Spleen (tissue), 11 donors: ENCODE measurements around the gene SHOX. TPM values are rescaled to one million over a fixed set of nuclear protein-coding genes. Genes with fewer than 3 reads are reported as not detected.
"Not testable (repeated sequence)": the region's sequence is repeated elsewhere in the genome, so short reads cannot be mapped to it uniquely, and the experiment has no call there.

Experiments
- DNase-seq: peaks from one replicate; pipeline ENCODE4 v3.0.0-alpha.2; 2020
- H3K27ac ChIP-seq, 8 donors: fragments of 200-600 bp; sonication (generic) in 7 of 8; 1 replicate in 4 of 8; 2 replicates in 4 of 8; pipeline versions ENCODE4 v1.5.0 to v1.8.0; 2016 to 2021; ENCODE audit warnings: inconsistent platforms in 4 of 8, mild to moderate bottlenecking in 4 of 8, moderate library complexity in 1 of 8
- H3K27me3 ChIP-seq, 7 donors: fragments of 200-600 bp; sonication (generic) in 6 of 7; replicated peaks in 1 of 7; 1 replicate in 4 of 7; 2 replicates in 3 of 7; pipeline versions ENCODE4 v1.5.0 to v1.8.0; 2016 to 2021; ENCODE audit warnings: inconsistent platforms in 3 of 7, mild to moderate bottlenecking in 1 of 7
- H3K36me3 ChIP-seq, 6 donors: fragments of 200-600 bp; sonication (generic) in 5 of 6; 1 replicate in 4 of 6; 2 replicates in 2 of 6; pipeline versions ENCODE4 v1.5.0 to v1.8.0; 2016 to 2021; ENCODE audit warnings: inconsistent platforms in 2 of 6
- H3K4me1 ChIP-seq, 6 donors: fragments of 200-600 bp; sonication (generic) in 5 of 6; 1 replicate in 3 of 6; 2 replicates in 3 of 6; pipeline versions ENCODE4 v1.5.0 to v1.8.0; 2016 to 2021; ENCODE audit warnings: inconsistent platforms in 3 of 6
- H3K4me3 ChIP-seq, 8 donors: fragments of 200-600 bp; sonication (generic) in 7 of 8; 1 replicate in 4 of 8; 2 replicates in 4 of 8; pipeline versions ENCODE4 v1.5.0 to v1.8.0; 2016 to 2021; ENCODE audit warnings: inconsistent platforms in 4 of 8, mild to moderate bottlenecking in 4 of 8, moderate library complexity in 2 of 8
- H3K9me3 ChIP-seq, 8 donors: fragments of 200-600 bp; sonication (generic) in 7 of 8; 1 replicate in 4 of 8; 2 replicates in 4 of 8; pipeline versions ENCODE4 v1.5.0 to v1.8.0; 2016 to 2021; ENCODE audit warnings: inconsistent platforms in 4 of 8
- POLR2A ChIP-seq, 3 donors: fragments of 450-650 bp; IDR thresholded peaks; one replicate each; pipeline ENCODE4 v1.5.1; 2017; ENCODE audit warnings: antibody characterized with exemption in 3 of 3, mild to moderate bottlenecking in 1 of 3
- POLR2AphosphoS5 ChIP-seq, 3 donors: sonication (generic); formaldehyde crosslinking; IDR thresholded peaks; one replicate each; pipeline ENCODE4 v1.5.1; 2017; ENCODE audit warnings: antibody characterized with exemption in 3 of 3
- WGBS, 5 donors: extraction: QIAGEN DNeasy Blood & Tissue Kit in 3 of 5; methylation state at CpG; one replicate each; pipeline versions ENCODE4 v1.1.5 to v1.1.7; 2013 to 2018; 5-methylcytosine and 5-hydroxymethylcytosine counted together
- intact Hi-C: fragments of 100-400 bp; cut with DNase I; formaldehyde crosslinking; loops from one replicate; pipeline ENCODE4 v1.15.0; 2023; ENCODE audit warnings: low total_unique reads
- polyA plus RNA-seq, 3 donors: library from polyadenylated mRNA; stranded (reverse); fragments of 200-250 nt; gene quantifications; one replicate each; pipeline ENCODE4 v1.2.1, GENCODE V29; 2013
- total RNA-seq, 7 donors: library from RNA; depleted of rRNA in 3 of 7; stranded (reverse); fragments of >200 nt in 3 of 7; fragmentation: NEBNext Ultra II Directional in 4 of 7; extraction: Animal tissue kit (Norgen Biotek cat#: 25700) in 4 of 7; gene quantifications; one replicate each; pipeline versions ENCODE4 v1.1.0 to v1.2.1, GENCODE V29; 2016 to 2021
- TF ChIP-seq, protein P1 (sequence below), 11 experiments: fragments of 200-600 bp in 7 of 11; fragments of 450-650 bp in 4 of 11; sonication (generic) in 4 of 11; IDR thresholded peaks in 8 of 11; conservative IDR thresholded peaks in 3 of 11; 1 replicate in 7 of 11; 2 replicates in 4 of 11; pipeline versions ENCODE4 v1.4.0 to v1.8.0; 2016 to 2021; ENCODE audit warnings: antibody characterized with exemption in 11 of 11, inconsistent platforms in 4 of 11, mild to moderate bottlenecking in 1 of 11
- donor health status: healthy with polysubstance abuse.
- donor health status: DM: no; HTN: no; CAD: no; lungs with moderate emphysema.
- donor health status: DM: no; HTN: no; CAD: no.
- donor health status: Bipolar disorder and iron deficiency.
- donor health status: healthy.
- donor health status: DM: no; HTN: no; CAD: no.
- donor health status: DM: yes; HTN: yes; CAD: no.

SHOX gene
- total and polyA plus RNA-seq, 10 donors, result not detected

DNA sequence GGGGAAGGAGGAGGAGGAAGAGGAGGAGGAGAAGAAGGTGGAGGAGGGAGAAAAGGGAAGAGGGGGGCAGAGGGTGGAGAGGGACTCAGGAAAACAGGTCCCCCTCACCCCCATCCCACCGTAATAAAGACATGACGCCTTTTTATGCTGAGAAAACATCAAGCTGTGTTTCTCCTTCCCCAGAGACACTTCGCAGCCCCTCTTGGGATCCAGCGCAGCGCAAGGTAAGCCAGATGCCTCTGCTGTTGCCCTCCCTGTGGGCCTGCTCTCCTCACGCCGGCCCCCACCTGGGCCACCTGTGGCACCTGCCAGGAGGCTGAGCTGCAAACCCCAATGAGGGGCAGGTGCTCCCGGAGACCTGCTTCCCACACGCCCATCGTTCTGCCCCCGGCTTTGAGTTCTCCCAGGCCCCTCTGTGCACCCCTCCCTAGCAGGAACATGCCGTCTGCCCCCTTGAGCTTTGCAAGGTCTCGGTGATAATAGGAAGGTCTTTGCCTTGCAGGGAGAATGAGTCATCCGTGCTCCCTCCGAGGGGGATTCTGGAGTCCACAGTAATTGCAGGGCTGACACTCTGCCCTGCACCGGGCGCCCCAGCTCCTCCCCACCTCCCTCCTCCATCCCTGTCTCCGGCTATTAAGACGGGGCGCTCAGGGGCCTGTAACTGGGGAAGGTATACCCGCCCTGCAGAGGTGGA, 45.3 kb upstream of the SHOX start:
- TF ChIP-seq, protein P1, sequence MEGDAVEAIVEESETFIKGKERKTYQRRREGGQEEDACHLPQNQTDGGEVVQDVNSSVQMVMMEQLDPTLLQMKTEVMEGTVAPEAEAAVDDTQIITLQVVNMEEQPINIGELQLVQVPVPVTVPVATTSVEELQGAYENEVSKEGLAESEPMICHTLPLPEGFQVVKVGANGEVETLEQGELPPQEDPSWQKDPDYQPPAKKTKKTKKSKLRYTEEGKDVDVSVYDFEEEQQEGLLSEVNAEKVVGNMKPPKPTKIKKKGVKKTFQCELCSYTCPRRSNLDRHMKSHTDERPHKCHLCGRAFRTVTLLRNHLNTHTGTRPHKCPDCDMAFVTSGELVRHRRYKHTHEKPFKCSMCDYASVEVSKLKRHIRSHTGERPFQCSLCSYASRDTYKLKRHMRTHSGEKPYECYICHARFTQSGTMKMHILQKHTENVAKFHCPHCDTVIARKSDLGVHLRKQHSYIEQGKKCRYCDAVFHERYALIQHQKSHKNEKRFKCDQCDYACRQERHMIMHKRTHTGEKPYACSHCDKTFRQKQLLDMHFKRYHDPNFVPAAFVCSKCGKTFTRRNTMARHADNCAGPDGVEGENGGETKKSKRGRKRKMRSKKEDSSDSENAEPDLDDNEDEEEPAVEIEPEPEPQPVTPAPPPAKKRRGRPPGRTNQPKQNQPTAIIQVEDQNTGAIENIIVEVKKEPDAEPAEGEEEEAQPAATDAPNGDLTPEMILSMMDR (IDR thresholded peaks at IDR 0.05 in 8 of 11, conservative IDR thresholded peaks at IDR 0.05 in 3 of 11), result no peak
- no peak for TF ChIP-seq POLR2A (IDR thresholded peaks at IDR 0.05)
- no peak for TF ChIP-seq POLR2AphosphoS5 (IDR thresholded peaks at IDR 0.05)
- H3K4me1 ChIP-seq, result no peaks in the 10 kb centered on the region
- H3K9me3 ChIP-seq, result peaks cover 0 to 24% (median 0%) of the 10 kb centered on the region in 8 donors
- no peak overlapping the region for H3K4me3 ChIP-seq
- intact Hi-C loops, result no loop called here
- H3K36me3 ChIP-seq, result no peaks in the 10 kb centered on the region
- 49 to 54% (median 51%) methylated on average over 18 to 21 of the region's 21 CpGs for WGBS, 5 donors
- no peak overlapping the region for H3K27ac ChIP-seq
- no peak for DNase-seq
- H3K27me3 ChIP-seq, result peaks cover 0 to 4% (median 0%) of the 10 kb centered on the region in 7 donors

DNA sequence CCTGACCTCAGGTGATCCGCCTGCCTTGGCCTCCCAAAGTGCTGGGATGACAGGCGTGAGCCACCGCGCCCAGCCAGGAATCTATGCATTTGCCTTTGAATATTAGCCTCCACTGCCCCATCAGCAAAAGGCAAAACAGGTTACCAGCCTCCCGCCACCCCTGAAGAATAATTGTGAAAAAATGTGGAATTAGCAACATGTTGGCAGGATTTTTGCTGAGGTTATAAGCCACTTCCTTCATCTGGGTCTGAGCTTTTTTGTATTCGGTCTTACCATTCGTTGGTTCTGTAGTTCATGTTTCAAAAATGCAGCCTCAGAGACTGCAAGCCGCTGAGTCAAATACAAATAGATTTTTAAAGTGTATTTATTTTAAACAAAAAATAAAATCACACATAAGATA, 44.2 kb upstream of the SHOX start:
- no peaks in the 10 kb centered on the region for H3K36me3 ChIP-seq
- DNase-seq, result no peak
- intact Hi-C loops, result no loop called here
- H3K4me1 ChIP-seq, result no peaks in the 10 kb centered on the region
- no peak overlapping the region for H3K27ac ChIP-seq
- TF ChIP-seq POLR2AphosphoS5 (IDR thresholded peaks at IDR 0.05) (no peak), POLR2A (IDR thresholded peaks at IDR 0.05) (no peak)
- TF ChIP-seq, protein P1 (IDR thresholded peaks at IDR 0.05 in 8 of 11, conservative IDR thresholded peaks at IDR 0.05 in 3 of 11), result no peak
- H3K4me3 ChIP-seq, result no peak overlapping the region
- 71 to 90% (median 88%) methylated on average over 4 to 8 of the region's 8 CpGs for WGBS, 5 donors
- peaks cover 0 to 29% (median 0%) of the 10 kb centered on the region in 8 donors for H3K9me3 ChIP-seq
- peaks cover 0 to 4% (median 0%) of the 10 kb centered on the region in 7 donors for H3K27me3 ChIP-seq

DNA sequence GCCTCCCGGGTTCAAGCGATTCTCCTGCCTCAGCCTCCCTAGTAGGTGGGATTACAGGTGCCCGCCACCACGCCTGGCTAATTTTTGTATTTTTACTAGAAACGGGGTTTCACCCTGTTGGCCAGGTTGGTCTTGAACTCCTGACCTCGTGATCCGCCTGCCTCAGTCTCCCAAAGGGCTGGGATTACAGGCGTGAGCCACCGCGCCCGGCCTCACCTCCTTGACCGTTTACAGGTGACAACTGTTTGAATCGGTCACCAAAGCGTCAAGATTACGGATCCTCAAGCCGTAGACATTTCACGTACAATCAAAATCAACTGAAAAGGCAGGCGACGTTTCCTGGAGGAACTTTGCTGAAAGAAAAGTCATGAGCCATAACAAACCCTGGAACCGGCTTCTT, 41.3 kb upstream of the SHOX start:
- H3K9me3 ChIP-seq, result peaks cover 0 to 38% (median 0%) of the 10 kb centered on the region in 8 donors
- H3K4me3 ChIP-seq, DNase-seq, H3K4me1 ChIP-seq, intact Hi-C loops, H3K36me3 ChIP-seq, H3K27me3 ChIP-seq, H3K27ac ChIP-seq: not testable (repeated sequence)
- WGBS, 5 donors, result 87 to 92% (median 89%) methylated on average over 20 of the region's 20 CpGs

DNA sequence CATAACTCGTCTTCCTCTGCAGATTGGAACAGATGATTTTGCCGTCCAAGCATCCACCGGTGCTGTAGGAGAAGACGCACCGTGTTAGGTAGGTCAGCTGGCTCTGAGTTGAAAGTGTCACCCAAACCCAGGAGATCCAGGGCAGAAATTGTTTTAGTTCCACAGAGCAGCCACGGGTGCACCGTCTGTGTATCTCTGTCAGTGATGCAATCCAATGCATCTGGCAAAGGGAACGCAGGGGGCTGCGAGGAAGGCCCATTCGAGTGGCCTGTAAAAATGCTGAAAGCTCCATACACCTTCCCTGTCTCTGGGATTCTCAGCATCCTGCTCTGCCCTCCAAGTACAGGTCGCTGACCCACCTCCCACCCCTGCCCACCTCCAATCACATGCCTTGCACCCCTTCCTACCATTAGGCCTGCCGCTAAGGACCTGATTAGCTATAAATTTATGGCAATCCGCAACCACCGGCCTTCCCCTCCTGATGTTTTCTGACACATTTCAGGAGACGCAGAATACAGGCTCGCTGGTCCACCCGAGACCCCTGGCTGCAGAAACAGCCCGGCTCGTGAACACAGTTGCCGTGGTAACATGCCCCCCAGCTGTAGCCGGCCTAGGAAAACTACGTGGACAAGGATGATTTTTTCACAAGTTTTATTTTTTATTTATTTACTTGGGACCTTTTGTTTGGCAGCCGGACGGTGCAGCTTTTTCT, 39.7 kb upstream of the SHOX start:
- H3K27me3 ChIP-seq, result no peaks in the 10 kb centered on the region
- 75 to 79% (median 77%) methylated on average over 24 of the region's 24 CpGs for WGBS, 5 donors
- no peak for DNase-seq
- H3K36me3 ChIP-seq, result no peaks in the 10 kb centered on the region
- no peaks in the 10 kb centered on the region for H3K4me1 ChIP-seq
- H3K27ac ChIP-seq, result no peak overlapping the region
- H3K9me3 ChIP-seq, result peaks cover 0 to 47% (median 8%) of the 10 kb centered on the region in 8 donors
- intact Hi-C loops, result no loop called here
- TF ChIP-seq, protein P1 (IDR thresholded peaks at IDR 0.05 in 8 of 11, conservative IDR thresholded peaks at IDR 0.05 in 3 of 11), result no peak
- TF ChIP-seq POLR2A (IDR thresholded peaks at IDR 0.05) (no peak), POLR2AphosphoS5 (IDR thresholded peaks at IDR 0.05) (no peak)
- H3K4me3 ChIP-seq, result no peak overlapping the region
